A204.1 (cell line): ENCODE measurements around the gene DNASE1L2.
"Not testable (repeated sequence)": the region's sequence is repeated elsewhere in the genome, so short reads cannot be mapped to it uniquely, and the experiment has no call there.

ENCODE experiments used
- FAIRE-seq: peaks from 2 replicates; lab custom pipeline; 2012; peaks lifted over from hg19 to GRCh38; lab: Jason Lieb, UNC

DNASE1L2 gene, protein sequence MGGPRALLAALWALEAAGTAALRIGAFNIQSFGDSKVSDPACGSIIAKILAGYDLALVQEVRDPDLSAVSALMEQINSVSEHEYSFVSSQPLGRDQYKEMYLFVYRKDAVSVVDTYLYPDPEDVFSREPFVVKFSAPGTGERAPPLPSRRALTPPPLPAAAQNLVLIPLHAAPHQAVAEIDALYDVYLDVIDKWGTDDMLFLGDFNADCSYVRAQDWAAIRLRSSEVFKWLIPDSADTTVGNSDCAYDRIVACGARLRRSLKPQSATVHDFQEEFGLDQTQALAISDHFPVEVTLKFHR

GRCh38 chr16:2236337-2237101 is at the start of gene DNASE1L2:
Gene DNASE1L2, plus strand, starts transcription at chr16:2236444. Its CDS starts 373 bp downstream, at chr16:2236817.
- FAIRE-seq: no peak

DNA sequence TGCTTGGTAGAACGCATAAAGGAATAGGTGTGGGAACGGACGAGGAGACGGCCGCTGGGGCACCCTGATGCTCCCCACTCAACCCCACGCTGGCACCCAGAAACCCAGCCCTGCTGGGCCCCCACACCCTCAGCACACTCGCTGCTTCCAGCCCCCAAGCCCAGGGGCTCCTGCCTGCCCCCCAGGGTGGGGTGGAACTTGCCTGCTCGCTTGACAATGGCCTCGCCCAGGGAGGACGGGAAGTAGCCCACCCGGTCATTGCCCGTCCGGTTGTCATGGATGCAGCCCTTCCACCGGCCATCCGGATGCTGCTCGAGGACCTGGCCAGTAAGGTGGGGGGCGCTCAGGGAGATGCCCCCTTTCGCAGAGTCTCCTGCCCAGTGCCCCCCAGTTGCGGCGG is 49.7 kb upstream of the DNASE1L2 start:
- FAIRE-seq: no peak

GRCh38 chr16:2187212-2187611 is 49.0 kb upstream of the DNASE1L2 start:
- no peak for FAIRE-seq

DNA sequence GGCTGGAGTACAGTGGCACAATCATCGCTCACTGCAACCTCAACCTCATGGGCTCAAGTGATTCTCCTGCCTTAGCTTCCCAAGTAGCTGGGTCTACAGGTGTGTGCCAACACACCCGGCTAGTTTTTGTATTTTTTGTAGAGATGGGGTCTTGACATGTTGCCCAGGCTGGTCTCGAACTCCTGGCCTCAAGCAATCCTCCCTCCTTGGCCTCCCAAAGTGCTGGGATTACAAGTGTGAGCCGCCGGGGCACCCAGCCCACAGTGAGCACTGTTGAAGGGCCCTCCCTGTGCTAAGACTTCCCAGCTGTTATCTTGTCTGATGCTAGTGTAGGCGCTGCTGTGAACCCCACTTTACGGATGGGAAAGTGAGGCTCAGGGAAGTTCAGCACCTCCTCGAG is 47.8 kb upstream of the DNASE1L2 start:
- no peak for FAIRE-seq

- FAIRE-seq: no peak
Measured at GRCh38 chr16:2189252-2189893, 46.9 kb upstream of the DNASE1L2 start.

DNA sequence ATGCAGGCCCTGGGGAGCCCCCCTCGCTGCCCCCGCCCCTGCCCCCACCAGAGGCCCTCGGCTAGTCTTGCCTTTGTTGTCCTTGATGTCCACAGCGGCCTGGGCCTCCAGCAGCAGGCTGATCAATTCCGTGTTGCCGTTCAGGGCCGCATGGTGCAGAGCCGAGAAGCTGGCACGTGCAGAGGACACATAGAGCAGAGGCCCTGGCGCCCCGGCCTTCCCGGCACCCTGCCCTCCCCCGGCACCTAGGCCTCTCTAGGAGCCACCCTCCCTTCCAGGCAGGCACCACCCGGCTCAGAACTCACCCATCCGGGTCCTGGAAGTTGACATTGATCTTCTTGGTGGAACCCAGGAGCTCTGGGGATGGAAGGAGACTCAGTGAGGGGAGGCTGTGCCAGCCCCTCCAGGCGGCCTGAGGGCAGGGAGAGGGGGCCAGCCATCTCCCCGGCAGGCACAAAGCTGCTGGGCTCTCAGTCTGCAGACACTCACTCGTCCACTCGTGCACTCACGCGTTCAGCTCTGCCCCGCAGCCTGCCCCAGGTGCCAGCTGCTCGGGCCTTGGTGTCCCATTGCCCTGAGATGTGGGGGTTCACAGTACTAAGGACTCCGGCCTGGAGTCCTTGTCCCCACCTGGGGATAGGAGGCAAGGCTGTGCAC is 46.1 kb upstream of the DNASE1L2 start:
- no peak for FAIRE-seq

- no peak for FAIRE-seq
Measured at GRCh38 chr16:2190659-2191445, 45.4 kb upstream of the DNASE1L2 start.

GRCh38 chr16:2191446-2191706 is 44.9 kb upstream of the DNASE1L2 start:
- no peak for FAIRE-seq

GRCh38 chr16:2194166-2194834 is 41.9 kb upstream of the DNASE1L2 start:
- no peak for FAIRE-seq

DNA sequence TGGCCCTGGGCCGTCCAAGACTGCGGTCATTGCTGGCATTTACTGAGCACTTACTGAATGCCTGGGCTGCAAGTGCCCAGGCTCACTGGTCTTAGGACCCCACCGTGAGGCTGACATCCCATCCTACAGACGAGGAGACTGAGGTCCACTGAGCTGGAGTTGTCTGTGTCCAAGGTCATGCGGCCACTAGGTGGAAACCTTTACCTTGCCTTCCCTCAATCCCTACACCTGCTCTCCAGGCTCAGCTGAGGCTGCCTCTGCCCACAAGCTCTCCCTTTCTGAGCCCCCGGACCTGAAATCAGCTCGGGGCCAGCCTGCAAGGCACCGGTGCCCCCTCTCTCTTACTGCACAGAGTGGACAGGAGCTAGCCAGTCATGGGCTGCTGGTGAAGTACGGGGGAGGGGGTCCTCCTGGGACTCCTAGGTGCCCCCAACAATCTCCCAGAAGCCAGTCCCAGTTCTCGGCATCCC is 41.4 kb upstream of the DNASE1L2 start:
- no peak for FAIRE-seq

- FAIRE-seq: no peak
Measured at GRCh38 chr16:2195322-2196161, 40.7 kb upstream of the DNASE1L2 start.

DNA sequence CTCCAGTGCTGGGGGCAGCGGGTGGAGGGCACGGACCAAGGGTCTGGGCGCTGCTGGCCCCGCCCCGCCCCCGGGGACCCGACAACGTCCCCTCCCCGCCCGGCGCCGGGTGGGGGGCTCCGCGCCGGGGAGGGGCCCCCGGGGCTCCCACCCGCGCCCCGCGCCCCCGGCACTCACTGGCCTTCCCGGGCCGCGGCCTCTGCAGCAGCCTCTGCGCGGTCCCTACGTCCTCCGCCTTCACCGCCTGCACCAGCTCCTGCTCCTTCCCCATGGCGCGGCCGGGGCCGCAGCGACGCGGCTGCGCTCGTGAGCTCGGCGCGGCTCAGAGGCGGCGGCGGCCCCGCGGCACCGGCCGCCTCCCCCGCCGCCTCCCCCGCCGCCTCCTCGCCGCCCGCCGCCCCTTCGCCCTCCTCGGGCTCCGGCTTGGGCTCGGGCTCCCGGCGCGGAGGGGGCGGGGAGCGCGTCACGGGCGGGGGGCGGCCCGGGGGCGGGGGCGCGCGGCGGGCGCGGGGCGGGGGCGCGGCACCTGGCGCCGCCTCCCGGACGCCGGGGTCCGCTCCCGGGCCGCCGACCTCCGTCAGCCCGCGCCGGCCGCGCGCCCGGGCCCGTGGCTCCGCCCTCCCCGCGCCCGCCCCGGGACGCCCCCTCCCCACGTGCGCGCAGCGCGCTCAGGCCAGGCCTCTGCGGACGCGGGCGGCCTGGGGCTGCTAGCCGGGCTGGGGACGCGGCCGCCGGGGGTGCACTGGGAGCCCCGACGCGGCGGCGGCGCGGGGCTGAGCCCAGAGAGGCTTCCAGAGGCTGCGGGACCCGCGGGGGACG is 39.9 kb upstream of the DNASE1L2 start, which contains the start of gene CASKIN1:
CASKIN1 (minus strand) TSS at position 444 of the 819 bp plus-strand sequence; CDS start at position 271, 173 bp downstream.
- no peak for FAIRE-seq

- FAIRE-seq: no peak
Measured at GRCh38 chr16:2196981-2197511, 39.2 kb upstream of the DNASE1L2 start.

DNA sequence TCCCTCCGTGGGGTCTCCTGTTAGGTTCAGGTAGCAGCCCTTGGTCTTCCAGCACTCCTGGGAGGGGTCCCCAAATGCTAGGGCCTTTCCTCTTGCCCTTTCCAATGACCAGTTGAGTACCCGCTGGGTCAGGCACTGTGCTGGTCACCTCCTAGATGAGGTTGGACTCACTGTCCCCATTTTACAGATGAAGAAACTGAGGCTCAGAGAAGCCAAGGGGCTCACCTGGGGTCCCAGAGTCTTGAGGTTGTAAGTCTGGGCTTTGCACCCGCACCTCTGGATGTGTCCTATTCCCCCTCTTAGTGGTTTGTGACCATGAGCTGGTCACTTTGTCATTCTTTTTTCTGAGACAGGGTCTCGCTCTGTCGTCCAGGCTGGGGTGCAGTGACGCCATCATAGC is 38.5 kb upstream of the DNASE1L2 start:
- FAIRE-seq: no peak

- no peak for FAIRE-seq
Measured at GRCh38 chr16:2198283-2198682, 38.0 kb upstream of the DNASE1L2 start.

GRCh38 chr16:2199095-2199494 is 37.1 kb upstream of the DNASE1L2 start:
- FAIRE-seq: no peak

- FAIRE-seq: no peak
Measured at GRCh38 chr16:2199621-2200139, 36.6 kb upstream of the DNASE1L2 start.

DNA sequence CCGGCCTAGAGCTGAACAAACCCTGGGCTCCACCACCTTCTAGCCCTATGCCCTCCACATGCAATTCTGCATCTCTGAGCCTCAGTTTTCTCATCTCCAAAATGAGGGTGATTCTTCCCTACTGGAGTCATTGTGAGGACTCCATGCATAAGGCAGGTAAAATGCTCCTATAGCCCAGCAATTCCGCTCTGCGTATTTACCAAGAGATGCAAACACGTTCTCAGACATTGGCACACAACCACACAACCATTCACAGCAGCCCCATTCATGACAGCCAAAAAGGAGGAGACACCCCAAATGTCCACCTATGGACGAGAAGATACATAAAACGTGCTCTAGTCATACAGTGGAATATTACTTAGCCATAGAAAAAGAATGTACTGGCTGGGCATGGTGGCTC is 35.9 kb upstream of the DNASE1L2 start:
- no peak for FAIRE-seq

GRCh38 chr16:2203119-2203688 is 33.0 kb upstream of the DNASE1L2 start:
- FAIRE-seq: not testable (repeated sequence)
